Mesothelial cell of epicardium (in vitro differentiated cells): Measurements from ENCODE around the gene CNTN4. TPM values are rescaled to one million over a fixed set of nuclear protein-coding genes. Genes with fewer than 3 reads are reported as not detected.

ENCODE experiments used
- DNase-seq, 2 experiments: peaks; one replicate each; pipeline ENCODE4 v3.0.0; 2021; ENCODE audit warnings: low spot score in 2 of 2; ENCODE audit not compliant: unreplicated experiment in 2 of 2
- H3K27ac Mint-ChIP-seq: 2 replicates; pipeline ENCODE4 v1.8.0; 2021; ENCODE audit warnings: mixed read lengths
- H3K27me3 Mint-ChIP-seq: 2 replicates; pipeline ENCODE4 v1.8.0; 2021; ENCODE audit warnings: low read depth, mixed read lengths
- H3K36me3 Mint-ChIP-seq: 2 replicates; pipeline ENCODE4 v1.8.0; 2021; ENCODE audit warnings: mixed read lengths
- H3K4me1 Mint-ChIP-seq: 2 replicates; pipeline ENCODE4 v1.8.0; 2021; ENCODE audit warnings: mixed read lengths
- H3K4me3 Mint-ChIP-seq: 2 replicates; pipeline ENCODE4 v1.8.0; 2021; ENCODE audit warnings: mild to moderate bottlenecking, moderate library complexity, mixed read lengths
- H3K9me3 Mint-ChIP-seq: 2 replicates; pipeline ENCODE4 v1.8.0; 2021; ENCODE audit warnings: mixed read lengths
- CTCF ChIP-seq: fragments of 200-600 bp; sonication (generic); IDR thresholded peaks from one replicate; pipeline ENCODE4 v1.5.0; 2021; ENCODE audit warnings: antibody characterized with exemption; ENCODE audit not compliant: unreplicated experiment
- total RNA-seq: library from RNA; stranded (reverse); gene quantifications from 3 replicates; pipeline ENCODE4 v1.2.1, GENCODE V29; 2021

The CNTN4 gene
- total RNA-seq, 1 donor from 2014 or later, result 68.9 TPM

- Mint-ChIP-seq H3K4me3 (no peak overlapping the region), H3K36me3 (no peaks in the 10 kb centered on the region), H3K27ac (no peak overlapping the region), H3K9me3 (peaks cover 6% of the 10 kb centered on the region), H3K27me3 (no peaks in the 10 kb centered on the region), H3K4me1 (no peaks in the 10 kb centered on the region)
- TF ChIP-seq CTCF, result no peak
- DNase-seq, result no peak
These were observed 750.4 kb downstream of the CNTN4 start for GRCh38 chr3:2849092-2849491.

- Mint-ChIP-seq H3K27me3 (no peaks in the 10 kb centered on the region), H3K36me3 (no peaks in the 10 kb centered on the region), H3K4me1 (no peaks in the 10 kb centered on the region), H3K9me3 (peaks cover 6% of the 10 kb centered on the region), H3K4me3 (no peak overlapping the region), H3K27ac (no peak overlapping the region)
- no peak for TF ChIP-seq CTCF
- no peak for DNase-seq
These were observed 752.0 kb downstream of the CNTN4 start for GRCh38 chr3:2850701-2851100.

GRCh38 chr3:2851361-2851760, 752.7 kb downstream of the CNTN4 start:
- H3K27ac Mint-ChIP-seq, result no peak overlapping the region
- TF ChIP-seq CTCF, result no peak
- no peaks in the 10 kb centered on the region for H3K27me3 Mint-ChIP-seq
- no peak overlapping the region for H3K4me3 Mint-ChIP-seq
- H3K36me3 Mint-ChIP-seq, result no peaks in the 10 kb centered on the region
- peaks cover 6% of the 10 kb centered on the region for H3K9me3 Mint-ChIP-seq
- no peak for DNase-seq
- H3K4me1 Mint-ChIP-seq, result no peaks in the 10 kb centered on the region

GRCh38 chr3:2851835-2852234, 753.2 kb downstream of the CNTN4 start:
- no peaks in the 10 kb centered on the region for H3K27me3 Mint-ChIP-seq
- no peaks in the 10 kb centered on the region for H3K4me1 Mint-ChIP-seq
- no peaks in the 10 kb centered on the region for H3K36me3 Mint-ChIP-seq
- no peak overlapping the region for H3K27ac Mint-ChIP-seq
- H3K9me3 Mint-ChIP-seq, result peaks cover 6% of the 10 kb centered on the region
- no peak overlapping the region for H3K4me3 Mint-ChIP-seq
- DNase-seq, result no peak
- no peak for TF ChIP-seq CTCF

- Mint-ChIP-seq H3K36me3 (no peaks in the 10 kb centered on the region), H3K9me3 (peaks cover 6% of the 10 kb centered on the region), H3K27ac (no peak overlapping the region), H3K4me3 (no peak overlapping the region), H3K4me1 (no peaks in the 10 kb centered on the region), H3K27me3 (no peaks in the 10 kb centered on the region)
- no peak for TF ChIP-seq CTCF
- DNase-seq, result no peak
These were observed 755.0 kb downstream of the CNTN4 start for GRCh38 chr3:2853651-2854050.
